Gastroesophageal sphincter (tissue), 4 donors: ENCODE results near the gene GPR61. TPM values are rescaled to one million over a fixed set of nuclear protein-coding genes. Genes with fewer than 3 reads are reported as not detected.

Experiments
- ATAC-seq: fragments of 150-250 bp; one replicate; pipeline ENCODE4 v1.9.1; 2016; ENCODE audit warnings: mild to moderate bottlenecking, moderate library complexity
- H3K27ac ChIP-seq, 4 donors: fragments of 200-600 bp; sonication (generic) in 3 of 4; 1 replicate in 3 of 4; 2 replicates in 1 of 4; pipeline ENCODE4 v1.5.1; 2016 to 2019
- H3K27me3 ChIP-seq: fragments of 200-600 bp; sonication (generic); one replicate; pipeline ENCODE4 v1.5.1; 2019
- H3K36me3 ChIP-seq, 2 donors: fragments of 200-600 bp; sonication (generic); one replicate each; pipeline ENCODE4 v1.5.1; 2019; ENCODE audit warnings: control low read depth in 1 of 2
- H3K4me1 ChIP-seq, 3 donors: fragments of 200-600 bp; sonication (generic); 1 replicate in 2 of 3; 2 replicates in 1 of 3; pipeline ENCODE4 v1.5.1; 2016 to 2019; ENCODE audit warnings: control low read depth in 2 of 3
- H3K4me3 ChIP-seq, 2 donors: fragments of 200-600 bp; sonication (generic); one replicate each; pipeline ENCODE4 v1.5.1; 2019; ENCODE audit warnings: mild to moderate bottlenecking in 1 of 2, moderate library complexity in 1 of 2
- H3K9me3 ChIP-seq, 3 donors: fragments of 200-600 bp; sonication (generic); one replicate each; pipeline ENCODE4 v1.5.1; 2017 to 2019; ENCODE audit warnings: control low read depth in 2 of 3
- CTCF ChIP-seq, 4 experiments: fragments of 200-600 bp in 2 of 4; fragments of 450-650 bp in 2 of 4; sonication (generic) in 1 of 4; IDR thresholded peaks; one replicate each; pipeline ENCODE4 v1.5.1; 2017 to 2019; ENCODE audit warnings: antibody characterized with exemption in 4 of 4, mild to moderate bottlenecking in 2 of 4, moderate library complexity in 2 of 4
- EP300 ChIP-seq: sonication (generic); formaldehyde crosslinking; IDR thresholded peaks from one replicate; pipeline ENCODE4 v1.6.1; 2017; ENCODE audit warnings: antibody characterized with exemption, mild to moderate bottlenecking
- POLR2A ChIP-seq, 2 donors: fragments of 450-650 bp; IDR thresholded peaks; one replicate each; pipeline ENCODE4 v1.6.1; 2017; ENCODE audit warnings: antibody characterized with exemption in 2 of 2, mild to moderate bottlenecking in 2 of 2, moderate library complexity in 1 of 2
- POLR2AphosphoS5 ChIP-seq: sonication (generic); formaldehyde crosslinking; IDR thresholded peaks from one replicate; pipeline ENCODE4 v1.6.1; 2017; ENCODE audit warnings: antibody characterized with exemption
- WGBS, 2 donors: methylation state at CpG; one replicate each; pipeline ENCODE4 v1.1.5; 2018; ENCODE audit warnings: low coverage in 1 of 2; 5-methylcytosine and 5-hydroxymethylcytosine counted together
- total RNA-seq, 4 donors: library from RNA; depleted of rRNA; stranded (reverse); fragments of >200 nt; gene quantifications; one replicate each; pipeline ENCODE4 v1.1.0, GENCODE V29; 2016

The GPR61 gene
- total RNA-seq, 4 donors from 2014 or later = not detected

- ATAC-seq = no peak
- no peak overlapping the region for H3K27ac ChIP-seq
- 73 to 100% methylated on average over 1 to 2 of the region's 9 CpGs for WGBS, 2 donors
- H3K27me3 ChIP-seq = no peaks in the 10 kb centered on the region
- no peaks in the 10 kb centered on the region for H3K9me3 ChIP-seq
- peaks cover 2 to 20% (median 4%) of the 10 kb centered on the region in 3 donors for H3K4me1 ChIP-seq
- TF ChIP-seq EP300 (no peak), CTCF (IDR thresholded peaks at IDR 0.05) (no peak), POLR2AphosphoS5 (no peak), POLR2A (IDR thresholded peaks at IDR 0.05) (no peak)
- no peaks in the 10 kb centered on the region for H3K36me3 ChIP-seq
- H3K4me3 ChIP-seq = no peak overlapping the region
Observed at GRCh38 chr1:109538827-109539555, 681 bp upstream of the GPR61 start.

GRCh38 chr1:109541102-109541501 lies 1.4 kb downstream of the GPR61 start:
- no peaks in the 10 kb centered on the region for H3K9me3 ChIP-seq
- no peak overlapping the region for H3K4me3 ChIP-seq
- WGBS, 2 donors = 78 to 100% methylated on average over 1 to 3 of the region's 3 CpGs
- ATAC-seq = no peak
- H3K27ac ChIP-seq = no peak overlapping the region
- H3K4me1 ChIP-seq = peaks cover 0 to 9% (median 0%) of the 10 kb centered on the region in 3 donors
- no peaks in the 10 kb centered on the region for H3K27me3 ChIP-seq
- TF ChIP-seq POLR2A (IDR thresholded peaks at IDR 0.05) (no peak), EP300 (no peak), CTCF (IDR thresholded peaks at IDR 0.05) (no peak), POLR2AphosphoS5 (no peak)
- H3K36me3 ChIP-seq = no peaks in the 10 kb centered on the region

- 78% methylated on average over 5 of the region's 10 CpGs; no CpG with 5 or more reads in 1 of the 2 donors for WGBS, 2 donors
- H3K4me3 ChIP-seq = no peak overlapping the region
- TF ChIP-seq POLR2A (IDR thresholded peaks at IDR 0.05) = no peak
- TF ChIP-seq POLR2AphosphoS5 = no peak
- TF ChIP-seq EP300 = no peak
- no peak for TF ChIP-seq CTCF (IDR thresholded peaks at IDR 0.05)
- no peaks in the 10 kb centered on the region for H3K27me3 ChIP-seq
- H3K4me1 ChIP-seq = peaks cover 5 to 15% (median 5%) of the 10 kb centered on the region in 3 donors
- ATAC-seq = no peak
- no peaks in the 10 kb centered on the region for H3K9me3 ChIP-seq
- H3K36me3 ChIP-seq = no peaks in the 10 kb centered on the region
- no peak overlapping the region for H3K27ac ChIP-seq
Observed at GRCh38 chr1:109542657-109543056, 3.0 kb downstream of the GPR61 start.

- Histone ChIP-seq H3K36me3 (no peaks in the 10 kb centered on the region), H3K9me3 (no peaks in the 10 kb centered on the region), H3K27me3 (no peaks in the 10 kb centered on the region), H3K4me1 (peaks cover 5 to 17% (median 5%) of the 10 kb centered on the region in 3 donors), H3K27ac (no peak overlapping the region), H3K4me3 (no peak overlapping the region)
- ATAC-seq = no peak
- no peak for TF ChIP-seq EP300
- TF ChIP-seq POLR2AphosphoS5 = no peak
- TF ChIP-seq CTCF (IDR thresholded peaks at IDR 0.05) = no peak
- TF ChIP-seq POLR2A (IDR thresholded peaks at IDR 0.05) = no peak
- 80 to 89% methylated on average over 2 to 8 of the region's 24 CpGs for WGBS, 2 donors
Observed at GRCh38 chr1:109543283-109543987, 3.8 kb downstream of the GPR61 start.
